ENCODE results near the gene MPG.

DNA sequence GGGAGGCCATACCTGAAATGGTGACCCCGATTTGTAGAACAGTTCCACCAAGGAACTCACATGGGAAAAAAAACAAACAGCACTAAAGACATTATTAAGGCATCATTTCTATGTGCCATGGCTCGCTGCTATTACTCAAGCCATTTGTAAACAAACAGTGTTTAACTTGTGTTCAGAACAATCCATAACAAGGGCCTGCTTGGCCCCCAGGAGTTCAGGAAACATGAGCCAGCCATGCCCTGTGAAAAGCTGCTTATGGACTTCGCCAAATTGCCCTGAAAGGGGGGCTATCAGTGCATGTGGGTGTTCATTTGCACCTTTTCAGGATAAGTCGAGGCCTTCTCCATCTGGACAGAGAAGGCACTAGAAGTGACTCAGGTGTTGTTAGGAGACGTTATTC, 32.6 kb upstream of the MPG start:
- TF ChIP-seq, protein P1, sequence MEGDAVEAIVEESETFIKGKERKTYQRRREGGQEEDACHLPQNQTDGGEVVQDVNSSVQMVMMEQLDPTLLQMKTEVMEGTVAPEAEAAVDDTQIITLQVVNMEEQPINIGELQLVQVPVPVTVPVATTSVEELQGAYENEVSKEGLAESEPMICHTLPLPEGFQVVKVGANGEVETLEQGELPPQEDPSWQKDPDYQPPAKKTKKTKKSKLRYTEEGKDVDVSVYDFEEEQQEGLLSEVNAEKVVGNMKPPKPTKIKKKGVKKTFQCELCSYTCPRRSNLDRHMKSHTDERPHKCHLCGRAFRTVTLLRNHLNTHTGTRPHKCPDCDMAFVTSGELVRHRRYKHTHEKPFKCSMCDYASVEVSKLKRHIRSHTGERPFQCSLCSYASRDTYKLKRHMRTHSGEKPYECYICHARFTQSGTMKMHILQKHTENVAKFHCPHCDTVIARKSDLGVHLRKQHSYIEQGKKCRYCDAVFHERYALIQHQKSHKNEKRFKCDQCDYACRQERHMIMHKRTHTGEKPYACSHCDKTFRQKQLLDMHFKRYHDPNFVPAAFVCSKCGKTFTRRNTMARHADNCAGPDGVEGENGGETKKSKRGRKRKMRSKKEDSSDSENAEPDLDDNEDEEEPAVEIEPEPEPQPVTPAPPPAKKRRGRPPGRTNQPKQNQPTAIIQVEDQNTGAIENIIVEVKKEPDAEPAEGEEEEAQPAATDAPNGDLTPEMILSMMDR (IDR thresholded peaks at IDR 0.05) = no peak
- TF ChIP-seq POLR2AphosphoS5 (IDR thresholded peaks at IDR 0.05; ENCODE audit: low read depth, low read length) = no peak
